Mesothelial cell of epicardium (in vitro differentiated cells): ENCODE data around the gene SLC25A43. TPM values are rescaled to one million over a fixed set of nuclear protein-coding genes. Genes with fewer than 3 reads are reported as not detected.
"Not testable (repeated sequence)": the region's sequence is repeated elsewhere in the genome, so short reads cannot be mapped to it uniquely, and the experiment has no call there.

Source experiments
- DNase-seq, 2 experiments: peaks; one replicate each; pipeline ENCODE4 v3.0.0; 2021; ENCODE audit warnings: low spot score in 2 of 2; ENCODE audit not compliant: unreplicated experiment in 2 of 2
- H3K27ac Mint-ChIP-seq: 2 replicates; pipeline ENCODE4 v1.8.0; 2021; ENCODE audit warnings: mixed read lengths
- H3K27me3 Mint-ChIP-seq: 2 replicates; pipeline ENCODE4 v1.8.0; 2021; ENCODE audit warnings: low read depth, mixed read lengths
- H3K36me3 Mint-ChIP-seq: 2 replicates; pipeline ENCODE4 v1.8.0; 2021; ENCODE audit warnings: mixed read lengths
- H3K4me1 Mint-ChIP-seq: 2 replicates; pipeline ENCODE4 v1.8.0; 2021; ENCODE audit warnings: mixed read lengths
- H3K4me3 Mint-ChIP-seq: 2 replicates; pipeline ENCODE4 v1.8.0; 2021; ENCODE audit warnings: mild to moderate bottlenecking, moderate library complexity, mixed read lengths
- H3K9me3 Mint-ChIP-seq: 2 replicates; pipeline ENCODE4 v1.8.0; 2021; ENCODE audit warnings: mixed read lengths
- CTCF ChIP-seq: fragments of 200-600 bp; sonication (generic); IDR thresholded peaks from one replicate; pipeline ENCODE4 v1.5.0; 2021; ENCODE audit warnings: antibody characterized with exemption; ENCODE audit not compliant: unreplicated experiment
- total RNA-seq: library from RNA; stranded (reverse); gene quantifications from 3 replicates; pipeline ENCODE4 v1.2.1, GENCODE V29; 2021

SLC25A43 gene
- 6.7 to 9.2 TPM (median 8.0 TPM) in 3 replicates for total RNA-seq

- H3K4me3 Mint-ChIP-seq, result peak within 1 kb of the TSS; percentile 74
- peaks cover 8% of the 10 kb centered on the region for H3K4me1 Mint-ChIP-seq
- no peaks in the 10 kb centered on the region for H3K27me3 Mint-ChIP-seq
- DNase-seq, result peak; percentile 25 to 39
- TF ChIP-seq CTCF, result no peak
- H3K27ac Mint-ChIP-seq, result peak within 1 kb of the TSS; percentile 62
- H3K36me3 Mint-ChIP-seq, result no peaks in the 10 kb centered on the region
- H3K9me3 Mint-ChIP-seq, result peaks cover 7% of the 10 kb centered on the region
Observed at GRCh38 chrX:119398974-119399771, at the start of gene SLC25A43. TSS of gene SLC25A43 (plus strand) at chrX:119399336. CDS start at chrX:119399404, 68 bp downstream.

- Mint-ChIP-seq H3K4me3 (no peak overlapping the region), H3K9me3 (no peaks in the 10 kb centered on the region), H3K4me1 (no peaks in the 10 kb centered on the region), H3K27me3 (no peaks in the 10 kb centered on the region), H3K27ac (no peak overlapping the region), H3K36me3 (no peaks in the 10 kb centered on the region)
- no peak for TF ChIP-seq CTCF
- DNase-seq, result no peak
Observed at GRCh38 chrX:119359618-119360382, 39.3 kb upstream of the SLC25A43 start.

- DNase-seq, H3K4me3 Mint-ChIP-seq, H3K4me1 Mint-ChIP-seq, H3K9me3 Mint-ChIP-seq, H3K36me3 Mint-ChIP-seq, H3K27ac Mint-ChIP-seq, H3K27me3 Mint-ChIP-seq: not testable (repeated sequence)
Observed at GRCh38 chrX:119361451-119361850, 37.7 kb upstream of the SLC25A43 start.

GRCh38 chrX:119362074-119362473 lies 37.1 kb upstream of the SLC25A43 start:
- H3K27ac Mint-ChIP-seq, H3K9me3 Mint-ChIP-seq, H3K4me1 Mint-ChIP-seq, H3K4me3 Mint-ChIP-seq, H3K36me3 Mint-ChIP-seq, DNase-seq, H3K27me3 Mint-ChIP-seq: not testable (repeated sequence)

GRCh38 chrX:119363391-119363790 lies 35.7 kb upstream of the SLC25A43 start:
- H3K27me3 Mint-ChIP-seq, result no peaks in the 10 kb centered on the region
- TF ChIP-seq CTCF, result no peak
- H3K9me3 Mint-ChIP-seq, result peaks cover 9% of the 10 kb centered on the region
- H3K4me3 Mint-ChIP-seq, result no peak overlapping the region
- no peaks in the 10 kb centered on the region for H3K36me3 Mint-ChIP-seq
- no peak for DNase-seq
- H3K27ac Mint-ChIP-seq, result no peak overlapping the region
- H3K4me1 Mint-ChIP-seq, result no peaks in the 10 kb centered on the region

- H3K27ac Mint-ChIP-seq, H3K36me3 Mint-ChIP-seq, H3K4me1 Mint-ChIP-seq, DNase-seq, H3K4me3 Mint-ChIP-seq, H3K27me3 Mint-ChIP-seq: not testable (repeated sequence)
- peaks cover 31% of the 10 kb centered on the region for H3K9me3 Mint-ChIP-seq
Observed at GRCh38 chrX:119371861-119372260, 27.3 kb upstream of the SLC25A43 start.

GRCh38 chrX:119374736-119375135 lies 24.4 kb upstream of the SLC25A43 start:
- Mint-ChIP-seq H3K4me3 (no peak overlapping the region), H3K9me3 (peaks cover 29% of the 10 kb centered on the region), H3K36me3 (no peaks in the 10 kb centered on the region), H3K27me3 (no peaks in the 10 kb centered on the region), H3K4me1 (no peaks in the 10 kb centered on the region), H3K27ac (no peak overlapping the region)
- DNase-seq, result no peak
- no peak for TF ChIP-seq CTCF
